Kidney (tissue), 14 donors: ENCODE measurements around the gene GTF2I. TPM values are rescaled to one million over a fixed set of nuclear protein-coding genes. Genes with fewer than 3 reads are reported as not detected.

Experiments
- DNase-seq, 5 donors: peaks; one replicate each; pipeline ENCODE4 v3.0.0-alpha.2; 2013 to 2020
- FAIRE-seq: peaks from 2 replicates; lab custom pipeline; 2012; peaks lifted over from hg19 to GRCh38; lab: Jason Lieb, UNC
- H3K27ac ChIP-seq, 2 donors: one replicate each; pipeline ENCODE4 v1.7.0; 2013; ENCODE audit warnings: low read depth in 2 of 2, low read length in 2 of 2, inconsistent platforms in 1 of 2
- H3K27me3 ChIP-seq: one replicate; pipeline ENCODE4 v1.7.1; 2013; ENCODE audit warnings: low read length, inconsistent platforms; ENCODE audit not compliant: control insufficient read depth, insufficient read depth
- H3K36me3 ChIP-seq, 3 donors: one replicate each; pipeline versions ENCODE4 v1.7.0 to v1.7.1; 2013; ENCODE audit warnings: low read length in 3 of 3, control low read depth in 1 of 3, inconsistent platforms in 1 of 3; ENCODE audit not compliant: insufficient read depth in 3 of 3, control insufficient read depth in 2 of 3
- H3K4me1 ChIP-seq, 3 donors: one replicate each; pipeline versions ENCODE4 v1.7.0 to v1.7.1; 2013; ENCODE audit warnings: low read length in 3 of 3, inconsistent platforms in 1 of 3, low read depth in 1 of 3; ENCODE audit not compliant: control insufficient read depth in 2 of 3, insufficient read depth in 2 of 3
- H3K4me3 ChIP-seq, 3 donors: one replicate each; pipeline versions ENCODE4 v1.7.0 to v1.8.1; 2013; ENCODE audit warnings: low read length in 3 of 3, control low read depth in 1 of 3, inconsistent platforms in 1 of 3
- H3K9ac ChIP-seq, 3 donors: one replicate each; pipeline versions ENCODE4 v1.7.0 to v1.7.1; 2013; ENCODE audit warnings: low read length in 3 of 3, control low read depth in 1 of 3, inconsistent platforms in 1 of 3
- H3K9me3 ChIP-seq, 3 donors: one replicate each; pipeline versions ENCODE4 v1.7.0 to v1.7.1; 2013; ENCODE audit warnings: low read length in 3 of 3, control low read depth in 1 of 3, inconsistent platforms in 1 of 3; ENCODE audit not compliant: control insufficient read depth in 2 of 3, insufficient read depth in 1 of 3
- CTCF ChIP-seq: IDR thresholded peaks from 3 replicates; pipeline ENCODE4 v1.5.1; 2012; ENCODE audit warnings: mild to moderate bottlenecking, moderate library complexity, borderline replicate concordance; ENCODE audit not compliant: insufficient read depth; ENCODE audit errors: extremely low read depth
- intact Hi-C: fragments of 100-400 bp; cut with DNase I; formaldehyde crosslinking; loops from one replicate; pipeline ENCODE4 v1.11.1; 2022
- polyA plus RNA-seq: library from polyadenylated mRNA; stranded (reverse); fragments of 350-450 nt; fragmentation: Illumina TruSeq; extraction: RNeasy Lipid Tissue Mini Kit (QIAGEN cat#74804); gene quantifications from one replicate; pipeline ENCODE4 v1.2.3, GENCODE V29; 2014; ENCODE audit warnings: low read depth, low replicate concordance; ENCODE audit not compliant: insufficient read depth
- total RNA-seq: library from RNA; stranded (reverse); fragmentation: NEBNext Ultra II Directional; extraction: Animal tissue kit (Norgen Biotek cat#: 25700); gene quantifications from one replicate; pipeline ENCODE4 v1.2.1, GENCODE V29; 2021
- donor health status: control.
- donor health status: control.
- donor health status: control.
- donor health status: control.
- donor health status: control.
- donor health status: DM: yes; HTN: yes; CAD: no.
- donor health status: Normal renal cell carcinoma (clear cell type).

Gene GTF2I
- total and polyA plus RNA-seq, 2 donors from 2014 or later = 31.8 to 241 TPM

- FAIRE-seq (no peak), DNase-seq (no peak)
- Histone ChIP-seq H3K9ac (no peak overlapping the region), H3K36me3 (peaks cover 17 to 53% (median 22%) of the 10 kb centered on the region in 3 donors), H3K4me1 (no peaks in the 10 kb centered on the region), H3K27me3 (no peaks in the 10 kb centered on the region), H3K27ac (no peak overlapping the region), H3K9me3 (no peaks in the 10 kb centered on the region), H3K4me3 (no peak overlapping the region)
- no peak for TF ChIP-seq CTCF
- intact Hi-C loops = no loop called here
Observed at GRCh38 chr7:74707238-74707637, 49.7 kb downstream of the GTF2I start.

- Histone ChIP-seq H3K36me3 (peaks cover 21 to 63% (median 25%) of the 10 kb centered on the region in 3 donors), H3K9me3 (peaks cover 0 to 4% (median 2%) of the 10 kb centered on the region in 3 donors), H3K4me3 (no peak overlapping the region), H3K4me1 (no peaks in the 10 kb centered on the region), H3K27me3 (no peaks in the 10 kb centered on the region), H3K27ac (no peak overlapping the region), H3K9ac (no peak overlapping the region)
- intact Hi-C loops = no loop called here
- no peak for TF ChIP-seq CTCF
- no peak for DNase-seq
- no peak for FAIRE-seq
Observed at GRCh38 chr7:74708569-74709275, 51.2 kb downstream of the GTF2I start.

- FAIRE-seq = no peak
- no peak overlapping the region for H3K4me3 ChIP-seq
- H3K27ac ChIP-seq = no peak overlapping the region
- TF ChIP-seq CTCF = no peak
- peaks cover 0 to 6% (median 2%) of the 10 kb centered on the region in 3 donors for H3K9me3 ChIP-seq
- intact Hi-C loops = no loop called here
- peaks cover 19 to 59% (median 22%) of the 10 kb centered on the region in 3 donors for H3K36me3 ChIP-seq
- H3K4me1 ChIP-seq = no peaks in the 10 kb centered on the region
- no peak for DNase-seq
- H3K9ac ChIP-seq = no peak overlapping the region
- no peaks in the 10 kb centered on the region for H3K27me3 ChIP-seq
Observed at GRCh38 chr7:74709880-74710671, 52.6 kb downstream of the GTF2I start.
